AG09319 (cell line): ENCODE measurements around the gene LRRC55.

Source experiments
- DNase-seq: peaks from one replicate; pipeline ENCODE4 v3.0.0-alpha.2; 2010; ENCODE audit warnings: low read depth; ENCODE audit errors: extremely low read depth
- TF ChIP-seq, protein P1 (sequence below): IDR thresholded peaks from 2 replicates; pipeline ENCODE4 v1.5.1; 2011; ENCODE audit warnings: low read depth, mild to moderate bottlenecking, inconsistent platforms, low read length, moderate library complexity

The LRRC55 gene

DNA sequence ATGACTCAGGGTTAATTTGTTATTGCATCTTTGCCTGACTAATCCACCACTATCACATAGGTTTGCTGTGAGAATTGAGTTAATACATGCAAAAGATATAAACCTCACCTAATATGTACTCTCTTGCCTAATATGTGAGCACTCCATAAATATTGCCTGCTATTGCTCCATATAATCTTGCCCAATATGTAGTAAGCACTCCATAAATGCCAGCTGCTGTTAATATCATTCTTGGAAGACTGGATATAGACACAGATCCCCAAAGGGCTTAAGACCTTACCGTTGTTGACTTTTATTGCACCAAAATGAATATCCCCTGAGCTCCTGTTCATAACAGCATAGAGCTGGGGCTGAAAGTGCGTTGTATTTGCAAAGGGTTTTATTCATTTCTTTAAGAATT, 27.0 kb upstream of the LRRC55 start:
- TF ChIP-seq, protein P1, sequence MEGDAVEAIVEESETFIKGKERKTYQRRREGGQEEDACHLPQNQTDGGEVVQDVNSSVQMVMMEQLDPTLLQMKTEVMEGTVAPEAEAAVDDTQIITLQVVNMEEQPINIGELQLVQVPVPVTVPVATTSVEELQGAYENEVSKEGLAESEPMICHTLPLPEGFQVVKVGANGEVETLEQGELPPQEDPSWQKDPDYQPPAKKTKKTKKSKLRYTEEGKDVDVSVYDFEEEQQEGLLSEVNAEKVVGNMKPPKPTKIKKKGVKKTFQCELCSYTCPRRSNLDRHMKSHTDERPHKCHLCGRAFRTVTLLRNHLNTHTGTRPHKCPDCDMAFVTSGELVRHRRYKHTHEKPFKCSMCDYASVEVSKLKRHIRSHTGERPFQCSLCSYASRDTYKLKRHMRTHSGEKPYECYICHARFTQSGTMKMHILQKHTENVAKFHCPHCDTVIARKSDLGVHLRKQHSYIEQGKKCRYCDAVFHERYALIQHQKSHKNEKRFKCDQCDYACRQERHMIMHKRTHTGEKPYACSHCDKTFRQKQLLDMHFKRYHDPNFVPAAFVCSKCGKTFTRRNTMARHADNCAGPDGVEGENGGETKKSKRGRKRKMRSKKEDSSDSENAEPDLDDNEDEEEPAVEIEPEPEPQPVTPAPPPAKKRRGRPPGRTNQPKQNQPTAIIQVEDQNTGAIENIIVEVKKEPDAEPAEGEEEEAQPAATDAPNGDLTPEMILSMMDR = no peak
- no peak for DNase-seq

DNA sequence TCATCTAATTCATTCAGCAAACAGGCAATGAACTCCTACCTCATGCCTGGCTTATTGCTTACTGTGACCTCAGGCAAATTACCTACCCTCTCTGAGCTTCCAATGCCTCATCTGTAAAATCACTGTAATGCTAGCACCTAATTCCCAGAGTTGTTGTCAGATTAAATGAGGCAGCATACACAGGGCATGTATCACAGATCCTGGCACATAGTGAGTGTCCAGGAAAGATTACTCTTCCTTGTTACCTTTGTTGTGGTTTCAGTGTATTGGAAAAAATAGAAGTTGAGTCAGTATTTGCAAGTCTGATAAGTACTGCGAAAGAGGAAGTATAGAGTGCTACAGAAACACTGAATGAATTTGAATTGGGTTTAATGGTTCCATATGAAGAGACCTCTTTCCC, 26.4 kb upstream of the LRRC55 start:
- DNase-seq = no peak
- TF ChIP-seq, protein P1 = no peak

DNA sequence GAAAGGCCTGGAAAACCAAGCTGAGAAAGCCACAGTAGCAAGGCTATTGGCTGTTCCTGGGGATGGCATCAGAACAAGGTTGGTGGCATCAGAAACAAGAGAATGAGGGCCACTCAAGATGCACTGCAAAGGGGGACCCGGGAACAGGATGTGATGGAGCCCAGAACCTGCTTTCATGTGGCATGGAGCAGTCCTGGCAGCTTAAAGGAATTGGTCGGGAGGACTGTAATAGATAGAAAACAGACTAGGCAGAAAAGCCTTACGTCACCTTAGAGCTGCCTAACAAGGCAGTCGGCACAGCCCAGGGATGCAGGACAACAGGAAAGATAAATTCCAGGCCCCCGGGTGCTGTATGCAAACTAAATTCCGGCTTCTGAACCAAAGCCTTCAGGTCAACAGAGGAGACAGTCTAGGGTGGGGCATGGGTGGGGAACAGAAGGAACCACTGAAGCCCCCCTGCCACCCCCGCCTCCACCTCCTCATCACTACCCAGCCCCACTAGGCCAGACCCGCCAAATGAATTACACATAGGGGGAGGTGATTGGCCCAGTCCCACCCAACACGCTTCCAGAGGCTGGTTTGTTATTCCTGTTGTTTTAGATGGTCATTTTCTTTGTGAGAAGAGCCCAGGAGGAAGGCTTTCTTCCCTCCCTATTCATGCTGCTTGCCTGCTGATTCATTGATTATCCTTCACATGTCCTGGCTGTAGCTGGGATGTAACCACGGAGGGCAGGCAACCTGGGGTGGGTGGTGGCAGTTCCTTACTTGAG, 25.7 kb upstream of the LRRC55 start:
- TF ChIP-seq, protein P1 = no peak
- DNase-seq = no peak

DNA sequence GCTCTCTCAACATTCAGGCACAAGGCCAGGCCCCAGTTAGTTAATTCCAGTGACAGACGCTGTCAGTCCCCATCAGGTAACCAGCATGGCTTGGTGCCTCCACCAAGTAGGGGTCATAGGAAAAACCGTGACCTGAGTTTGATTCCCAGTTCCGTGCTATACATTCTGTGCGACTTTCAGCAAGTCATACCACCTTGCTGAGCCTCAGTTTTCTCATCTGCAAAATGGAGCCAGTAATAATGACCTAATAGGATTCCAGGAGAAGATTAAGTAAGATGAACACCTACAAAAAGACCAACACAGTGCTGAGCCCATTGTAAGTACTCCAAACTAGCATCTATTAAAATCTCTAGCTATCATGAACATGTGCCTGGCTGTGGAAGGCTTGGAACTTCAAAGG, 24.8 kb upstream of the LRRC55 start:
- no peak for DNase-seq
- TF ChIP-seq, protein P1 = no peak

DNA sequence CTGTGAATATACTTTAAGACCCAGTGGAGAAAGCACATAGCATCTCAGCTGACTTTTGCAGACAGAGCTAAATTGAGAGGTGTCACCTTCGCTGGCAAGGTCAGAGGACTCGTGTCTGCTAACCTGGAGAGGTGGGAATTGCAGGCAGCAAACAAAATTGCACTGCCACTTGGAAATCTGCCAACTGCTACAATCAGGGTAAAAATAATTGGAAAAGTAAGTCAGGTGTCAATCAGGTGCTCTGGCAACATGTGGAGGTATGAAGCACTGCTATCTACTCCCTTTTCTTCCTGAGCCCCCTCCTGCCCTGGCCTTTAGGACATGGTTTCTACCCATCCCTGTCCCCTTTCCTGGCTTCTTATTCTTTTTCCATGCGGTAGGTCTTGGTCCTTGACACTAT, 24.1 kb upstream of the LRRC55 start:
- TF ChIP-seq, protein P1 = no peak
- DNase-seq = no peak

DNA sequence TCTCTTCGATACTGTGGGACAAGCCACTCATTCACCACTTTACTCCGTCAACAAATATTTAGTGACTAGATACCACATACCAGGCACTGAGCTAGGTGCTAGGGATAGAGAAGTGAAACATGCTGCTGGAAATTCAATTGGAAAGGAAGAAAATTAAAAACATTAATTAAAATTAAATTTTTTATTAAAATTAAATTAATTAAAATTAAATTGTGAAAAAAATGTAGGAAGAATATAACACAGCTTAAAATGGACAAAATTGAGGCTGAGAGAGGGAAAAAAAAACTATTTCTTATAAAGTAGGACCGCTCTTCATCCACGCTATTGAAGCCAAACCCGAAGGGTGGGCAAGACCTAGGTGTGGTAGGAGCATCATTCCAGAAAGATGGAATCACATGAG, 23.6 kb upstream of the LRRC55 start:
- TF ChIP-seq, protein P1 = no peak
- no peak for DNase-seq

DNA sequence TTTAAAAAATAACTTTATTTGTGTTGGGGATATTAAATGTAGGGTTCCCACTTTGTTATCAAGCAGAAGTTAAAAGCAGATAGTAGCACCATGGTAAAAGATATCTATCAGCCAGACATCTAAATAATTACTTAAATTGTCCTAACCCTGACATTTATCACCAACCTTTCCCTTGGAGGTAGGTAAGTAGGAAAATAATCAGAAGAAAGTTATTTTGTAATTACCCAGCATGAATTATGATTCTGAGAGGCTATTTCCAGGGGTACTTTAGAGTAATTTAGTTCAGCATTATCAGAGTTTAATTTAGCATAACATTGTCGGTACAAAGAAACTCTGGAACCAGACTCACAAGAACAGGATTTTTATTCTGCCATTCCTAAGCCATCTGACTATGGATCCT, 23.2 kb upstream of the LRRC55 start:
- TF ChIP-seq, protein P1 = no peak
- no peak for DNase-seq
